Measurements from ENCODE around the gene BCL2. TPM values are rescaled to one million over a fixed set of nuclear protein-coding genes. Genes with fewer than 3 reads are reported as not detected.

BCL2 gene
- polyA plus RNA-seq, 1 of the 3 experiments (the other 2 are of a cell fraction) = 1.5 TPM

- TF ChIP-seq RFX5 (IDR thresholded peaks at IDR 0.05; ENCODE audit: low read length) (no peak), IRF3 (IDR thresholded peaks at IDR 0.05; ENCODE audit: low read depth, low read length) (no peak), TEAD4 (IDR thresholded peaks at IDR 0.05; ENCODE audit: borderline replicate concordance, insufficient read depth) (no peak), ZBTB33 (IDR thresholded peaks at IDR 0.05; ENCODE audit: borderline replicate concordance, low read depth) (no peak)
These were observed 167.5 kb downstream of the BCL2 start for GRCh38 chr18:63152096-63152495.

GRCh38 chr18:63151539-63151938 lies 168.0 kb downstream of the BCL2 start:
- no peaks in the 10 kb centered on the region for H3K27me3 ChIP-seq (ENCODE audit: insufficient read depth)
- CTCF ChIA-PET = interaction anchor here (1.4 to 2.4 kb wide), 3 partner anchors 126 to 166 kb away, joined by 3 to 7 read pairs (median 7); no protein-coding TSS in a partner anchor
- H3K4me1 ChIP-seq (ENCODE audit: control insufficient read depth in 1 of 2, insufficient read depth in 2 of 2, low read depth in 1 of 2, low read length in 1 of 2) = peaks cover 0 to 8% of the 10 kb centered on the region in 2 experiments; a peak in 2 of 4 replicates
- no peak overlapping the region for H3K4me3 ChIP-seq (ENCODE audit: low read depth in 2 of 2, low read length in 1 of 2)
- no peak overlapping the region for H2AFZ ChIP-seq (ENCODE audit: low read depth)
- POLR2A ChIA-PET = no interaction called here
- no peaks in the 10 kb centered on the region for H4K20me1 ChIP-seq (ENCODE audit: insufficient read depth)
- H3F3A ChIP-seq (replicated peaks; ENCODE audit: insufficient read depth) = no peaks in the 10 kb centered on the region
- H3K9me3 ChIP-seq = no peaks in the 10 kb centered on the region
- no peak overlapping the region for H3K9ac ChIP-seq
- H3K4me2 ChIP-seq = no peak overlapping the region
- no peaks in the 10 kb centered on the region for H3K9me2 ChIP-seq
- no peaks in the 10 kb centered on the region for H3K79me2 ChIP-seq (ENCODE audit: insufficient read depth)
- H3K36me3 ChIP-seq (replicated peaks in 1 of 2; ENCODE audit: control insufficient read depth in 1 of 2, insufficient read depth in 2 of 2, low read length in 1 of 2) = no peaks in the 10 kb centered on the region
- no peak overlapping the region for H3K27ac ChIP-seq (ENCODE audit: low read depth in 2 of 2, low read length in 1 of 2)
- no peak for DNase-seq
- 81% methylated on average over 5 of the region's 5 CpGs for WGBS (ENCODE audit: low lambda C conversion rate)
- TF ChIP-seq NFIC (IDR thresholded peaks at IDR 0.05; ENCODE audit: borderline replicate concordance) = no peak
- no peak for TF ChIP-seq CHD2 (IDR thresholded peaks at IDR 0.05; ENCODE audit: low read length, partially characterized antibody)
- TF ChIP-seq REST (IDR thresholded peaks at IDR 0.05; ENCODE audit: low read depth, low read length) = no peak
- no peak for TF ChIP-seq USF1 (IDR thresholded peaks at IDR 0.05; ENCODE audit: borderline replicate concordance, low read depth)
- no peak for TF ChIP-seq POLR2AphosphoS5 (IDR thresholded peaks at IDR 0.05; ENCODE audit: low read depth, low read length)
- TF ChIP-seq USF2 (IDR thresholded peaks at IDR 0.05; ENCODE audit: borderline replicate concordance, low read depth, low read length) = no peak
- no peak for TF ChIP-seq YY1 (IDR thresholded peaks at IDR 0.05; ENCODE audit: low read depth)
- no peak for TF ChIP-seq EP300 (IDR thresholded peaks at IDR 0.05; ENCODE audit: borderline replicate concordance in 1 of 2, low read depth in 1 of 2, low read length in 1 of 2)
- TF ChIP-seq TCF12 (IDR thresholded peaks at IDR 0.05) = no peak
- no peak for TF ChIP-seq CTCF (IDR thresholded peaks at IDR 0.05)
- TF ChIP-seq SIN3A (IDR thresholded peaks at IDR 0.05; ENCODE audit: borderline replicate concordance, low read depth, low read length) = no peak
- no peak for TF ChIP-seq RFX5 (IDR thresholded peaks at IDR 0.05; ENCODE audit: low read length)
- TF ChIP-seq MEF2A (IDR thresholded peaks at IDR 0.05; ENCODE audit: borderline replicate concordance, low read depth) = no peak
- TF ChIP-seq GABPA (IDR thresholded peaks at IDR 0.05; ENCODE audit: low read depth) = no peak

More at GRCh38 chr18:63152096-63152495, 167.5 kb downstream of the BCL2 start:
- no peaks in the 10 kb centered on the region for H3K9me2 ChIP-seq
- no peaks in the 10 kb centered on the region for H3K36me3 ChIP-seq (replicated peaks in 1 of 2; ENCODE audit: control insufficient read depth in 1 of 2, insufficient read depth in 2 of 2, low read length in 1 of 2)
- 70% methylated on average over 3 of the region's 3 CpGs for WGBS (ENCODE audit: low lambda C conversion rate)
- POLR2A ChIA-PET = no interaction called here
- peaks cover 0 to 8% of the 10 kb centered on the region in 2 experiments; a peak in 2 of 4 replicates for H3K4me1 ChIP-seq (ENCODE audit: control insufficient read depth in 1 of 2, insufficient read depth in 2 of 2, low read depth in 1 of 2, low read length in 1 of 2)
- DNase-seq = no peak
- H3K9me3 ChIP-seq = no peaks in the 10 kb centered on the region
- no peak overlapping the region for H3K4me3 ChIP-seq (ENCODE audit: low read depth in 2 of 2, low read length in 1 of 2)
- no peaks in the 10 kb centered on the region for H4K20me1 ChIP-seq (ENCODE audit: insufficient read depth)
- H3K9ac ChIP-seq = no peak overlapping the region
- H3K4me2 ChIP-seq = no peak overlapping the region
- no peaks in the 10 kb centered on the region for H3K27me3 ChIP-seq (ENCODE audit: insufficient read depth)
- H3F3A ChIP-seq (replicated peaks; ENCODE audit: insufficient read depth) = no peaks in the 10 kb centered on the region
- no peak overlapping the region for H3K27ac ChIP-seq (ENCODE audit: low read depth in 2 of 2, low read length in 1 of 2)
- CTCF ChIA-PET = interaction anchor here (1.7 to 2.4 kb wide), 2 partner anchors 127 to 166 kb away, joined by 7 read pairs; no protein-coding TSS in a partner anchor
- no peak overlapping the region for H2AFZ ChIP-seq (ENCODE audit: low read depth)
- no peaks in the 10 kb centered on the region for H3K79me2 ChIP-seq (ENCODE audit: insufficient read depth)

Measured in SK-N-SH (cell line).